HG02938 (cell line): ENCODE measurements around the gene MPC1.
"Not testable (repeated sequence)": the region's sequence is repeated elsewhere in the genome, so short reads cannot be mapped to it uniquely, and the experiment has no call there.

Experiments used
- ATAC-seq: cut with Tn5 transposase; IDR thresholded peaks from one replicate; pipeline ENCODE4 v1.9.1; 2021; ENCODE audit warnings: mild to moderate bottlenecking, moderate library complexity; ENCODE audit not compliant: unreplicated experiment

The MPC1 gene

GRCh38 chr6:166408936-166409755 is 26.4 kb upstream of the MPC1 start:
- no peak for ATAC-seq

GRCh38 chr6:166406197-166406596 is 23.5 kb upstream of the MPC1 start:
- ATAC-seq = no peak

- ATAC-seq = no peak
These were observed 22.6 kb upstream of the MPC1 start for GRCh38 chr6:166405386-166405785.

GRCh38 chr6:166402582-166403277 is 20.0 kb upstream of the MPC1 start:
- no peak for ATAC-seq

GRCh38 chr6:166400649-166401250 is 18.0 kb upstream of the MPC1 start:
- ATAC-seq = peak; percentile 69

GRCh38 chr6:166400181-166400580 is 17.4 kb upstream of the MPC1 start:
- ATAC-seq = no peak

- no peak for ATAC-seq
These were observed 15.6 kb upstream of the MPC1 start for GRCh38 chr6:166398348-166398747.

GRCh38 chr6:166397849-166398248 is 15.1 kb upstream of the MPC1 start:
- no peak for ATAC-seq

GRCh38 chr6:166395778-166396177 is 13.0 kb upstream of the MPC1 start:
- ATAC-seq = no peak

- ATAC-seq = no peak
These were observed 12.6 kb upstream of the MPC1 start for GRCh38 chr6:166395351-166395750.

GRCh38 chr6:166394036-166394892 is 11.5 kb upstream of the MPC1 start:
- no peak for ATAC-seq

GRCh38 chr6:166393535-166393823 is 10.7 kb upstream of the MPC1 start:
- no peak for ATAC-seq

GRCh38 chr6:166392755-166393534 is 10.2 kb upstream of the MPC1 start:
- not testable (repeated sequence) for ATAC-seq

GRCh38 chr6:166389119-166389518 is 6.4 kb upstream of the MPC1 start:
- ATAC-seq = no peak

GRCh38 chr6:166388290-166389004 is 5.7 kb upstream of the MPC1 start:
- no peak for ATAC-seq

GRCh38 chr6:166387642-166388289 is 5.0 kb upstream of the MPC1 start:
- no peak for ATAC-seq

- ATAC-seq = not testable (repeated sequence)
These were observed 4.4 kb upstream of the MPC1 start for GRCh38 chr6:166387098-166387497.

GRCh38 chr6:166386111-166386510 is 3.4 kb upstream of the MPC1 start:
- ATAC-seq = no peak

- peak; percentile 17 for ATAC-seq
These were observed 1.1 kb upstream of the MPC1 start for GRCh38 chr6:166383802-166384363.
